C4-2B (cell line): ENCODE data around the gene NUBPL.
"Not testable (repeated sequence)": the region's sequence is repeated elsewhere in the genome, so short reads cannot be mapped to it uniquely, and the experiment has no call there.

Source experiments
- H3K27ac ChIP-seq: fragments of 450-650 bp; 2 replicates; pipeline ENCODE4 v1.5.1; 2017
- CTCF ChIP-seq: fragments of 450-650 bp; conservative IDR thresholded peaks from 2 replicates; pipeline ENCODE4 v1.5.1; 2017; ENCODE audit warnings: mild to moderate bottlenecking
- ZFX ChIP-seq: fragments of 450-650 bp; IDR thresholded peaks from 2 replicates; pipeline ENCODE4 v1.6.1; 2017

NUBPL gene

GRCh38 chr14:31884238-31884637, 323.0 kb downstream of the NUBPL start:
- TF ChIP-seq ZFX (no peak), CTCF (no peak)
- H3K27ac ChIP-seq: no peak overlapping the region

GRCh38 chr14:31884776-31885379, 323.7 kb downstream of the NUBPL start:
- H3K27ac ChIP-seq: no peak overlapping the region
- TF ChIP-seq CTCF (no peak), ZFX (no peak)

- H3K27ac ChIP-seq: no peak overlapping the region
- TF ChIP-seq ZFX (no peak), CTCF (no peak)
Measured at GRCh38 chr14:31886156-31886835, 325.1 kb downstream of the NUBPL start.

GRCh38 chr14:31887929-31888580, 326.9 kb downstream of the NUBPL start:
- no peak overlapping the region for H3K27ac ChIP-seq
- TF ChIP-seq ZFX (no peak), CTCF (no peak)

- TF ChIP-seq ZFX (no peak), CTCF (no peak)
- no peak overlapping the region for H3K27ac ChIP-seq
Measured at GRCh38 chr14:31889297-31889696, 328.1 kb downstream of the NUBPL start.

GRCh38 chr14:31890202-31890601, 329.0 kb downstream of the NUBPL start:
- not testable (repeated sequence) for H3K27ac ChIP-seq

- no peak overlapping the region for H3K27ac ChIP-seq
- TF ChIP-seq CTCF (no peak), ZFX (no peak)
Measured at GRCh38 chr14:31893221-31893757, 332.1 kb downstream of the NUBPL start.
